Measurements from ENCODE around the gene MUC3A. TPM values are rescaled to one million over a fixed set of nuclear protein-coding genes. Genes with fewer than 3 reads are reported as not detected.
"Not testable (repeated sequence)": the region's sequence is repeated elsewhere in the genome, so short reads cannot be mapped to it uniquely, and the experiment has no call there.

The MUC3A gene
- polyA plus RNA-seq, 6 donors from 2014 or later = not detected

DNA sequence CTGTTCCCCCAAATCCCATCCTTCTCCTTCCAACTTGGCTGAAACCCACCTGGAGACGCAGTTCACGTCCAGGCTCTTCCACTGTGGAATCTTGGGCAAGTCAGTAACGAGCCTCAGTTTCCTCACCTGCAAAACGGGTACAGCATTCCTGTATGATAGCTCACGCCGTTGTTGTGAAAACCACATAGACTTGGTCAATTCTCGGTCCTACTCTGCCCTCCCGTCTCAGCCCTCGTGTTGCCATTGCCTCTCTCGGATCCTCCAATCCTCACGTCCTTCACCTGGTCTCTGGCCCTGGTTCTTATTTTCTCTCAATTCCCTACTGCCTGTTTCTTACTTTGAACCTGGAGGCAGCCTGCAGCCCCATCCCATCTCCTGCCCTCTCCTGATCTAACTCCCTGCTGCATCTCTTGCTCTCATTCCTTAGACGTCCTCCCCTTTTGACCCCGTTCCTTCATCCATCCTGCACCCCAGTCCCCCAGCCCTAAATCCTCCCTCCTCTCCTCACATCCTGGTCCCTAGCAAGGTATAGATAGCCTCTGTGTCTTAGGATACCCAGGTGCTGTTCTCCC lies 18.0 kb downstream of the MUC3A start:
- H3K9me3 Mint-ChIP-seq = peaks cover 0 to 8% (median 1%) of the 10 kb centered on the region in 7 donors
- DNase-seq = no peak
- H3K27me3 Mint-ChIP-seq = peaks cover 42 to 89% (median 85%) of the 10 kb centered on the region in 3 donors
- peaks cover 20 to 28% (median 24%) of the 10 kb centered on the region in 3 donors for H3K4me1 Mint-ChIP-seq
- no peak overlapping the region for H3K27ac Mint-ChIP-seq
- peak overlapping the region in 7 of 8 donors; percentile 41 to 79 (median 62) for H3K4me3 Mint-ChIP-seq
- peaks cover 0 to 12% of the 10 kb centered on the region in 2 donors for H3K36me3 Mint-ChIP-seq
- ATAC-seq (ENCODE audit: low read depth in 2 of 2) = no peak

- Mint-ChIP-seq H3K36me3 (peaks cover 0 to 12% of the 10 kb centered on the region in 2 donors), H3K27ac (no peak overlapping the region), H3K4me1 (peaks cover 20 to 28% (median 24%) of the 10 kb centered on the region in 3 donors), H3K9me3 (peaks cover 0 to 10% (median 5%) of the 10 kb centered on the region in 7 donors), H3K27me3 (peaks cover 45 to 89% (median 85%) of the 10 kb centered on the region in 3 donors), H3K4me3 (peak overlapping the region in 1 of 8 donors; percentile 12)
- no peak for ATAC-seq (ENCODE audit: low read depth in 2 of 2)
- DNase-seq = no peak
Observed at GRCh38 chr7:100968031-100968430, 18.7 kb downstream of the MUC3A start.

DNA sequence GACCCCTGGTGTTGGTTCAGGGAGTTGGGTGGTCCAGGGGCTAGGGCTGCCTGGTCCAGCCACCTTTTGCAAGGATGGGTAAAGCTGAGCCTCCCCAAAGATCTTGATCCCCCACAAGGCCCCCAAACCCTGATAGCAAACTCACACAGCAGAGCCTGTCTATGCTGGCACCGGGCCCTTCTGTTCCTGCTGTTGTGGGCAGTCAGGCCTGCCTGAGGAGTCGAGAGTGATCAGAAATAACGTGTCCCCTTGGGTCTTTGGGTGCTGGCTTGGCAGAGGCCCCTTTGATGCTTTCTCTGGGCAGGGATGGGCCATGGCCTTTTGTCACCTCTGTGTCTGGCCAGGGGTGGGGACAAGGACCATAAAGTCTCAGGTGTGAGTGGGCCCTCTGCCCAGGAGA lies 19.3 kb downstream of the MUC3A start:
- Mint-ChIP-seq H3K4me1 (peaks cover 20 to 28% (median 24%) of the 10 kb centered on the region in 3 donors), H3K9me3 (peaks cover 0 to 10% (median 7%) of the 10 kb centered on the region in 7 donors), H3K27ac (no peak overlapping the region), H3K27me3 (peaks cover 44 to 86% (median 81%) of the 10 kb centered on the region in 3 donors), H3K4me3 (no peak overlapping the region), H3K36me3 (peaks cover 0 to 12% of the 10 kb centered on the region in 2 donors)
- DNase-seq (no peak), ATAC-seq (ENCODE audit: low read depth in 2 of 2) (no peak)

DNA sequence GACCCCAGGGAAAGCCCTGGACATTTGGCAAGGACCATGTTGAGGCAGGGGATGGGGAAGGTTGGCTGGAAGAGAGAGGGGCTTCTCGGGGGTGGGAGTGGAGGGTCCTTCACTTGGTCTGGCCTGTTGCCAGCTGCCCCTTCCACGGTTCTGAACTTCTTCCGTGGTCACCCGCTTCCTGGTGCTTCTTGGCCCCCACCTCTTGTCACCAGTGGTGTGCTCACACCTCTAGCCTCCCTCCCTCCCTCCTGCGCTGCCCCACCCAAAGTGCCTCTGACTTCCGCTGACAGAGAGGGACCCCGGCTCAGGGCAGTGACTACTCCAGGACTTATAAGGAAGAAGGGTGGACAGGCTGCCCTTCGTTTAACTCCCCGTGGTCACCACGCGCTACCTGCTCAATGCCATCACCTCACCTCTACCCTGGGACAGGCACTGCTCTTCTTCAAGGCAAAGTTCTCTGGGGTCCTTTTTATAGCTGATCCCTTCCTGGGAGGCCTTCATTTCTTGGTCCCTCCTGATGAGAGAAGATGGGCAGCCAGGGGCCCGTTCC lies 19.8 kb downstream of the MUC3A start, which contains the start of gene MUC12:
TSS of gene MUC12 (plus strand) at position 500 of the 550 bp plus-strand sequence. CDS start 58 bp downstream, outside the sequence.
- Mint-ChIP-seq H3K27me3 (peaks cover 46 to 85% (median 80%) of the 10 kb centered on the region in 3 donors), H3K4me3 (peak within 1 kb of the TSS in 1 of 8 donors; percentile 14), H3K9me3 (peaks cover 2 to 13% (median 8%) of the 10 kb centered on the region in 7 donors), H3K27ac (peak within 1 kb of the TSS in 2 of 6 donors; percentile 9 to 76), H3K36me3 (peaks cover 3 to 16% of the 10 kb centered on the region in 2 donors), H3K4me1 (peaks cover 20 to 26% (median 24%) of the 10 kb centered on the region in 3 donors)
- ATAC-seq (ENCODE audit: low read depth in 2 of 2) (no peak), DNase-seq (no peak)

GRCh38 chr7:100971111-100972001 lies 22.0 kb downstream of the MUC3A start:
- DNase-seq (no peak), ATAC-seq (ENCODE audit: low read depth in 2 of 2) (no peak)
- Mint-ChIP-seq H3K27me3 (peaks cover 39 to 86% (median 74%) of the 10 kb centered on the region in 3 donors), H3K4me3 (no peak overlapping the region), H3K4me1 (peaks cover 13 to 16% (median 14%) of the 10 kb centered on the region in 3 donors), H3K27ac (peak overlapping the region in 1 of 6 donors; percentile 11), H3K36me3 (peaks cover 10 to 28% of the 10 kb centered on the region in 2 donors), H3K9me3 (peaks cover 5 to 24% (median 15%) of the 10 kb centered on the region in 7 donors)

- no peak overlapping the region for H3K4me3 Mint-ChIP-seq
- ATAC-seq (ENCODE audit: low read depth in 2 of 2) = no peak
- H3K9me3 Mint-ChIP-seq = peaks cover 5 to 24% (median 15%) of the 10 kb centered on the region in 7 donors
- DNase-seq = no peak
- peaks cover 10 to 24% of the 10 kb centered on the region in 2 donors for H3K36me3 Mint-ChIP-seq
- peaks cover 9 to 11% (median 9%) of the 10 kb centered on the region in 3 donors for H3K4me1 Mint-ChIP-seq
- peaks cover 36 to 80% (median 69%) of the 10 kb centered on the region in 3 donors for H3K27me3 Mint-ChIP-seq
- H3K27ac Mint-ChIP-seq = no peak overlapping the region
Observed at GRCh38 chr7:100972002-100972347, 22.6 kb downstream of the MUC3A start.

GRCh38 chr7:100974021-100974420 lies 24.7 kb downstream of the MUC3A start:
- Mint-ChIP-seq H3K4me3 (no peak overlapping the region), H3K9me3 (peaks cover 5 to 24% (median 15%) of the 10 kb centered on the region in 7 donors), H3K27ac (no peak overlapping the region), H3K4me1 (no peaks in the 10 kb centered on the region), H3K27me3 (peaks cover 26 to 67% (median 57%) of the 10 kb centered on the region in 3 donors), H3K36me3 (peaks cover 10 to 16% of the 10 kb centered on the region in 2 donors)
- DNase-seq (no peak), ATAC-seq (ENCODE audit: low read depth in 2 of 2) (no peak)

- H3K36me3 Mint-ChIP-seq = peaks cover 10 to 16% of the 10 kb centered on the region in 2 donors
- no peak overlapping the region for H3K27ac Mint-ChIP-seq
Observed at GRCh38 chr7:100975371-100975821, 26.1 kb downstream of the MUC3A start.

GRCh38 chr7:100978300-100978699 lies 29.0 kb downstream of the MUC3A start:
- H3K4me1 Mint-ChIP-seq = no peaks in the 10 kb centered on the region
- H3K36me3 Mint-ChIP-seq = peaks cover 10 to 16% of the 10 kb centered on the region in 2 donors
- peak overlapping the region in 1 of 6 donors; percentile 38 for H3K27ac Mint-ChIP-seq
- peaks cover 5 to 17% (median 12%) of the 10 kb centered on the region in 7 donors for H3K9me3 Mint-ChIP-seq
- ATAC-seq (ENCODE audit: low read depth in 2 of 2) (no peak), DNase-seq (no peak)
- no peak overlapping the region for H3K4me3 Mint-ChIP-seq
- peaks cover 16 to 43% (median 40%) of the 10 kb centered on the region in 3 donors for H3K27me3 Mint-ChIP-seq

More at GRCh38 chr7:100975371-100975821, 26.1 kb downstream of the MUC3A start:
- Mint-ChIP-seq H3K4me3 (no peak overlapping the region), H3K27me3 (peaks cover 18 to 54% (median 43%) of the 10 kb centered on the region in 3 donors), H3K4me1 (no peaks in the 10 kb centered on the region), H3K9me3 (peaks cover 5 to 24% (median 15%) of the 10 kb centered on the region in 7 donors)
- DNase-seq = no peak
- no peak for ATAC-seq (ENCODE audit: low read depth in 2 of 2)

DNA sequence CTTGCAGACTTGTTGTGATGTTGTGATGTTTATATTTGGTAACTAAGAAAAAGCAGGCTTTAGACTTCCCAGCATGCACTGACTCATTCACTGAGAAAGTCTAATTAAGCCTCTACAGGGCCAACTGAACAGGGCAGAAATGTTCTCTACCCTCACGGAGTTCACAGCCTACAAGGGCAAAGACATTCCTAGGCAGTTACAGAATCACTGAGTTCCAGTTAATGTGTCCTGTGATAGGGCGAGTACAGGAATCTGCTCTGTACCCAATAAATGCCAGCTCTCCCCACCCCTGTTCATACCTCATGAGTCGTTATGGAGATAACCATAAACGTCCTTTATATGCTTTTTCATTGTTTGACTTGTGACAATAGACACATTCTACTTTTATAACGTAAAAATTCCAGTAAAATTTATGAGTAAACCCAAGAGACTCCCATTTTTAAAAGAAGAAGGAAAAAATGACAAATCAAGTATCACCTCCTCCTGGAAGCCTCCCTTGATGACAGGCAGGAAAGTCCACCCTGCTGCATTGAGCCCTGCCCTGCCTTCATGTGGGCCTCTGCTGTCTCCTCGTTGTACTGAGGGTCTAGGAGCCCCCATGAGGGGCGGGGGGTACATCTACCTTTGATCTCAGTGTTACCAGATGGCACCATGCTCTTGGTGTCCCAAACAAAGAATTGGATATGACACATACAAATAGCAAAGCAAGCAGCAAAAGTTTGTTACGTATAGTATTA lies 34.3 kb downstream of the MUC3A start:
- peaks cover 20 to 41% (median 38%) of the 10 kb centered on the region in 3 donors for H3K27me3 Mint-ChIP-seq
- no peak overlapping the region for H3K4me3 Mint-ChIP-seq
- peaks cover 0 to 5% (median 0%) of the 10 kb centered on the region in 7 donors for H3K9me3 Mint-ChIP-seq
- no peak for ATAC-seq (ENCODE audit: low read depth in 2 of 2)
- H3K4me1 Mint-ChIP-seq = no peaks in the 10 kb centered on the region
- peaks cover 0 to 6% of the 10 kb centered on the region in 2 donors for H3K36me3 Mint-ChIP-seq
- no peak overlapping the region for H3K27ac Mint-ChIP-seq
- no peak for DNase-seq

DNA sequence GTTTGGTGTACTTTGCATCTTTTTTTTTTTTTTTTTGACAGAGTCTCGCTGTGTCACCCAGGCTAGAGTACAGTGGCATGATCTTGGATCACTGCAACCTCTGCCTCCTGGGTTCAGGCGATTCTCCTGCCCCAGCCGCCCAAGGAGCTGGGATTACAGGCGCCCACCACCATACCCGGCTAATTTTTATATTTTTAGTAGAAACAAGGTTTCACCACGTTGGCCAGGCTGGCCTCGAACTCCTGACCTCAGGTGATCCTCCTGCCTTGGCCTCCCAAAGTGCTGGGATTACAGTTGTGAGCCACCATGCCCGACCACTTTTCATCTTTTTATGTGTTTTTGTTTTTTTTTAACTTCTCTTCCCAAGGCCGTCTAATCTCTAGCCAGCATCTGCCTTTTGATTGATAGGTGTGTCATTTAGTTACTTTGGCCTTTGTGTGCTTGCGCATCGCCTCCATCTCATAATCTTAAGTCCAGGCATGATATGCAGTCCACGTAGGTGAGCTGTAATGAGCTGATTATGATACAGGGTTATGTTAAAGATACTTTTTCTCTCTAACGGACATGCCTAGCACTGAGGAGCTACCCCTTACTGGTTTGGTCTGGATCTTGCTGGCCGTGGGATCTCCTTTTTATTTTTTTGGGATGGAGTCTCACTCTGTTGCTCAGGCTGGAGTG lies 35.0 kb downstream of the MUC3A start:
- not testable (repeated sequence) for H3K9me3 Mint-ChIP-seq; H3K36me3 Mint-ChIP-seq; H3K4me3 Mint-ChIP-seq; DNase-seq; H3K4me1 Mint-ChIP-seq; ATAC-seq (ENCODE audit: low read depth in 2 of 2)
- peaks cover 20 to 41% (median 38%) of the 10 kb centered on the region in 3 donors for H3K27me3 Mint-ChIP-seq
- H3K27ac Mint-ChIP-seq = peak overlapping the region in 1 of 6 donors; percentile 56

All from naive B cell (primary cell).